Stimulated activated CD4-positive, alpha-beta T cell treated with anti-CD3 and anti-CD28 coated beads, TNF-alpha, amount 100 ng/mL, for 48 hours (primary cell): Measurements from ENCODE around the gene ANTXR2.

Experiments
- DNase-seq, 3 donors: peaks; one replicate each; pipeline ENCODE4 v3.0.0-alpha.2; 2020; ENCODE audit warnings: low read depth in 3 of 3

ANTXR2 gene

GRCh38 chr4:79869597-79870237 lies 203.3 kb downstream of the ANTXR2 start:
- DNase-seq = no peak

- DNase-seq = no peak
Measured at GRCh38 chr4:79865201-79865597, 207.8 kb downstream of the ANTXR2 start.

GRCh38 chr4:79864500-79865200 lies 208.4 kb downstream of the ANTXR2 start:
- no peak for DNase-seq

- DNase-seq = no peak
Measured at GRCh38 chr4:79863333-79863732, 209.7 kb downstream of the ANTXR2 start.

GRCh38 chr4:79862821-79863220 lies 210.2 kb downstream of the ANTXR2 start:
- DNase-seq = no peak

- no peak for DNase-seq
Measured at GRCh38 chr4:79857811-79858210, 215.2 kb downstream of the ANTXR2 start.

- no peak for DNase-seq
Measured at GRCh38 chr4:79856196-79856595, 216.8 kb downstream of the ANTXR2 start.

- no peak for DNase-seq
Measured at GRCh38 chr4:79854856-79855502, 218.1 kb downstream of the ANTXR2 start.

GRCh38 chr4:79852305-79852730 lies 220.7 kb downstream of the ANTXR2 start:
- no peak for DNase-seq

GRCh38 chr4:79851625-79852304 lies 221.3 kb downstream of the ANTXR2 start:
- no peak for DNase-seq
